IMR-90 (cell line): ENCODE results near the gene PRKCH.

Experiments
- CEBPB ChIP-seq: IDR thresholded peaks from 2 replicates; pipeline ENCODE4 v1.6.1; 2012; ENCODE audit warnings: low read depth, low read length, improper control_type of control experiment
- FOS ChIP-seq: fragments of 150-350 bp; IDR thresholded peaks from 2 replicates; pipeline ENCODE4 v1.6.1; 2016; ENCODE audit warnings: low read depth, low read length
- MAFK ChIP-seq: IDR thresholded peaks from 2 replicates; pipeline ENCODE4 v1.6.1; 2012; ENCODE audit warnings: low read depth, low read length, improper control_type of control experiment
- MAZ ChIP-seq: IDR thresholded peaks from 2 replicates; pipeline ENCODE4 v1.6.1; 2012; ENCODE audit warnings: low read depth, mild to moderate bottlenecking, low read length, improper control_type of control experiment, moderate library complexity, borderline replicate concordance
- MXI1 ChIP-seq: IDR thresholded peaks from 2 replicates; pipeline ENCODE4 v1.6.1; 2012; ENCODE audit warnings: low read depth, mild to moderate bottlenecking, low read length, moderate library complexity, borderline replicate concordance
- NFE2L2 ChIP-seq: fragments of 150-350 bp; IDR thresholded peaks from 2 replicates; pipeline ENCODE4 v1.6.1; 2016; ENCODE audit warnings: low read depth, mild to moderate bottlenecking, low read length
- POLR2A ChIP-seq: IDR thresholded peaks from 2 replicates; pipeline ENCODE4 v1.6.1; 2012; ENCODE audit warnings: mild to moderate bottlenecking, low read depth, low read length
- RAD21 ChIP-seq: IDR thresholded peaks from 2 replicates; pipeline ENCODE4 v1.6.1; 2012; ENCODE audit warnings: low read length, improper control_type of control experiment
- RCOR1 ChIP-seq: IDR thresholded peaks from 2 replicates; pipeline ENCODE4 v1.6.1; 2012; ENCODE audit warnings: mild to moderate bottlenecking, low read length, improper control_type of control experiment; ENCODE audit not compliant: insufficient replicate concordance
- RFX5 ChIP-seq: IDR thresholded peaks from 2 replicates; pipeline ENCODE4 v1.8.0; 2012; ENCODE audit warnings: low read depth, mild to moderate bottlenecking, low read length, moderate library complexity
- SMC3 ChIP-seq: fragments of 150-350 bp; IDR thresholded peaks from 2 replicates; pipeline ENCODE4 v1.6.1; 2016; ENCODE audit warnings: low read depth, mild to moderate bottlenecking, antibody characterized with exemption, low read length, moderate library complexity
- TF ChIP-seq, protein P1 (sequence below): conservative IDR thresholded peaks from 2 replicates; pipeline ENCODE4 v1.5.1; 2012; ENCODE audit warnings: mild to moderate bottlenecking, low read depth, low read length, improper control_type of control experiment
- TF ChIP-seq, protein P2 (sequence below): fragments of 150-350 bp; IDR thresholded peaks from 2 replicates; pipeline ENCODE4 v1.6.1; 2017; ENCODE audit warnings: mild to moderate bottlenecking, antibody characterized with exemption, low read length, low read depth
- TF ChIP-seq, protein P3 (sequence below): fragments of 150-350 bp; IDR thresholded peaks from 2 replicates; pipeline ENCODE4 v1.6.1; 2016; ENCODE audit warnings: low read depth, mild to moderate bottlenecking, low read length, moderate library complexity, borderline replicate concordance

DNA sequence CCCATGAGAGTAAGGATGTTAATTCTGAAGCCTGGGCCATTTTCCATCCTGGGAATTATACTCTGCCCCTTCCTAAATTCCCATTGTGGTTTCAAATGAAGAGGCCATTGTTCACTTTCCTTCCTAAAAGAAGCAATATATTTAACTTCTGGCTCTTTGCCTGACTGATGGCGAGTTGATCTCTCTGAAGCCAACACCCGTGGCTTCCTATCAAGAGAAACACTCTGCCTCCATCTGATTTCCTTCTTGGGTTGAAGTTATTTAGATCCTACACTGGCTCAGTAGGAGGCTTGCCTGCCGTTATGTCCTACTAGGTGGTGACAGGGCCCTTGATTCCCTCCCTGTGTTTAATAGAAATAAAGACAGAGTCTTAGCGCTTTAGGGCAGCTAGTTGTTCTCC, 97.4 kb downstream of the PRKCH start:
- no peak for TF ChIP-seq POLR2A
- TF ChIP-seq, protein P1, sequence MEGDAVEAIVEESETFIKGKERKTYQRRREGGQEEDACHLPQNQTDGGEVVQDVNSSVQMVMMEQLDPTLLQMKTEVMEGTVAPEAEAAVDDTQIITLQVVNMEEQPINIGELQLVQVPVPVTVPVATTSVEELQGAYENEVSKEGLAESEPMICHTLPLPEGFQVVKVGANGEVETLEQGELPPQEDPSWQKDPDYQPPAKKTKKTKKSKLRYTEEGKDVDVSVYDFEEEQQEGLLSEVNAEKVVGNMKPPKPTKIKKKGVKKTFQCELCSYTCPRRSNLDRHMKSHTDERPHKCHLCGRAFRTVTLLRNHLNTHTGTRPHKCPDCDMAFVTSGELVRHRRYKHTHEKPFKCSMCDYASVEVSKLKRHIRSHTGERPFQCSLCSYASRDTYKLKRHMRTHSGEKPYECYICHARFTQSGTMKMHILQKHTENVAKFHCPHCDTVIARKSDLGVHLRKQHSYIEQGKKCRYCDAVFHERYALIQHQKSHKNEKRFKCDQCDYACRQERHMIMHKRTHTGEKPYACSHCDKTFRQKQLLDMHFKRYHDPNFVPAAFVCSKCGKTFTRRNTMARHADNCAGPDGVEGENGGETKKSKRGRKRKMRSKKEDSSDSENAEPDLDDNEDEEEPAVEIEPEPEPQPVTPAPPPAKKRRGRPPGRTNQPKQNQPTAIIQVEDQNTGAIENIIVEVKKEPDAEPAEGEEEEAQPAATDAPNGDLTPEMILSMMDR = no peak
- no peak for TF ChIP-seq MAFK
- no peak for TF ChIP-seq FOS
- no peak for TF ChIP-seq CEBPB
- no peak for TF ChIP-seq RAD21
- TF ChIP-seq MAZ = no peak
- TF ChIP-seq, protein P2, sequence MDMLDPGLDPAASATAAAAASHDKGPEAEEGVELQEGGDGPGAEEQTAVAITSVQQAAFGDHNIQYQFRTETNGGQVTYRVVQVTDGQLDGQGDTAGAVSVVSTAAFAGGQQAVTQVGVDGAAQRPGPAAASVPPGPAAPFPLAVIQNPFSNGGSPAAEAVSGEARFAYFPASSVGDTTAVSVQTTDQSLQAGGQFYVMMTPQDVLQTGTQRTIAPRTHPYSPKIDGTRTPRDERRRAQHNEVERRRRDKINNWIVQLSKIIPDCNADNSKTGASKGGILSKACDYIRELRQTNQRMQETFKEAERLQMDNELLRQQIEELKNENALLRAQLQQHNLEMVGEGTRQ = no peak
- TF ChIP-seq NFE2L2 = no peak
- TF ChIP-seq MXI1 = no peak
- TF ChIP-seq, protein P3, sequence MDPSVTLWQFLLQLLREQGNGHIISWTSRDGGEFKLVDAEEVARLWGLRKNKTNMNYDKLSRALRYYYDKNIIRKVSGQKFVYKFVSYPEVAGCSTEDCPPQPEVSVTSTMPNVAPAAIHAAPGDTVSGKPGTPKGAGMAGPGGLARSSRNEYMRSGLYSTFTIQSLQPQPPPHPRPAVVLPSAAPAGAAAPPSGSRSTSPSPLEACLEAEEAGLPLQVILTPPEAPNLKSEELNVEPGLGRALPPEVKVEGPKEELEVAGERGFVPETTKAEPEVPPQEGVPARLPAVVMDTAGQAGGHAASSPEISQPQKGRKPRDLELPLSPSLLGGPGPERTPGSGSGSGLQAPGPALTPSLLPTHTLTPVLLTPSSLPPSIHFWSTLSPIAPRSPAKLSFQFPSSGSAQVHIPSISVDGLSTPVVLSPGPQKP = no peak
- TF ChIP-seq RCOR1 = no peak
- TF ChIP-seq SMC3 = no peak
- TF ChIP-seq RFX5 = no peak
